Activated naive CD4-positive, alpha-beta T cell treated with anti-CD3 and anti-CD28 coated beads for 36 hours (primary cell): ENCODE results near the gene DGKD. TPM values are rescaled to one million over a fixed set of nuclear protein-coding genes. Genes with fewer than 3 reads are reported as not detected.

ENCODE experiments used
- CTCF ChIA-PET: fragments of 350-600 bp; sonication (Branson Sonifier 250); formaldehyde crosslinking; loops from one replicate; lab custom pipeline; 2021; ENCODE audit warnings: antibody characterized with exemption; lab: Charles Lee
- DNase-seq: peaks from one replicate; pipeline ENCODE4 v3.0.0-alpha.2; 2020
- H3K27ac Mint-ChIP-seq: one replicate; pipeline ENCODE4 v1.8.0; 2021; ENCODE audit warnings: mild to moderate bottlenecking, mixed read lengths
- H3K27me3 Mint-ChIP-seq: one replicate; pipeline ENCODE4 v1.8.0; 2021; ENCODE audit warnings: low read depth, mixed read lengths
- H3K36me3 Mint-ChIP-seq: one replicate; pipeline ENCODE4 v1.8.0; 2021; ENCODE audit warnings: low read depth, mixed read lengths
- H3K4me1 Mint-ChIP-seq: one replicate; pipeline ENCODE4 v1.8.0; 2021; ENCODE audit warnings: low read depth, mixed read lengths
- H3K4me3 Mint-ChIP-seq: one replicate; pipeline ENCODE4 v1.8.0; 2021; ENCODE audit warnings: mild to moderate bottlenecking, moderate library complexity, mixed read lengths
- H3K9me3 Mint-ChIP-seq: one replicate; pipeline ENCODE4 v1.8.0; 2021; ENCODE audit warnings: mixed read lengths
- intact Hi-C: fragments of 100-400 bp; cut with micrococcal nuclease; formaldehyde crosslinking; loops from one replicate; pipeline ENCODE4 v1.15.1; 2023
- total RNA-seq, 2 experiments: library from RNA; stranded (reverse); gene quantifications; one replicate each; pipeline ENCODE4 v1.2.3, GENCODE V29; 2021

The DGKD gene
- total RNA-seq, 2 experiments from 2014 or later: 68.9 to 72.3 TPM

DNA sequence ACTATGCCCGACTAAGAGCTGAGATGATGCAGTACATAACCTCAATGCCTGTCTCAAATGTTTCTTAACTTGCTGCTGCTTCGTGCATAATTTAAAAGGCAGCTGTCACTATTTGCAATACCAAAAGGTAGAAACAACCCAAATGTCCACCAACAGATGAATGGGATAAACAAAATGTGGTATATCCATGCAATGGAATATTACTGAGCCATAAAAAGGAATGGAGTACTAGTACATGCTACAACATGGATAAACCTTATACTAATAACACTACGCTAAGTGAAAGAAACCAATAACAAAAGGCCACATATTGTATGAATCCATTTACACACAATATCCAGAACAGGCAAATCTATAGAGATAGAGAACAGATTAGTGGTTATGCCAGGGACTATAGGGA, 13.0 kb upstream of the DGKD start:
- CTCF ChIA-PET: no interaction called here
- no peaks in the 10 kb centered on the region for H3K36me3 Mint-ChIP-seq
- DNase-seq: no peak
- no peak overlapping the region for H3K27ac Mint-ChIP-seq
- intact Hi-C loops: no loop called here
- no peak overlapping the region for H3K4me3 Mint-ChIP-seq
- H3K27me3 Mint-ChIP-seq: no peaks in the 10 kb centered on the region
- H3K9me3 Mint-ChIP-seq: no peaks in the 10 kb centered on the region
- peaks cover 7% of the 10 kb centered on the region for H3K4me1 Mint-ChIP-seq

DNA sequence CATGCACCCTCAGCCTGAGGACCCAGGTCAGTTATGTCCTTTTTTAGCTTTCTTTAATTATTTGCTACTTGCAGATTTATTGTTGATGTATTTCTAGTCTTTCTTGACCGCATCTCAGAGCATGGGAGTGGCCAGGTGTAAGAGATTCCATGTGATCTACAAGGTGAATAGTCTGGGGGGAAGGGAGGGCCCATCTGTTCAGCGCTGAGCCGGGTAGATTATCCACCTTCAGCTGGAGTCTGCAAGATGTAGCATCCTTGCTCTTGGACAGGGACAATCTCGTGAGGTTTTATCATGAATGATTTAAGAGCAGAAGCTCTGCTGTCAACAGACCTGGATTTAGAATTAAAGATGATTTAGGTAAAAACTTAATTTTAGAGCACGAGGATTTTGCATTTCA, 12.0 kb upstream of the DGKD start:
- CTCF ChIA-PET: interaction anchor here (0.7 to 1.3 kb wide), 5 partner anchors 12 to 263 kb away, joined by 3 to 5 read pairs (median 3); partner anchors contain the start of gene DGKD
- Mint-ChIP-seq H3K4me1 (peaks cover 7% of the 10 kb centered on the region), H3K27ac (no peak overlapping the region), H3K9me3 (no peaks in the 10 kb centered on the region), H3K27me3 (no peaks in the 10 kb centered on the region), H3K36me3 (no peaks in the 10 kb centered on the region), H3K4me3 (no peak overlapping the region)
- no peak for DNase-seq
- intact Hi-C loops: no loop called here

DNA sequence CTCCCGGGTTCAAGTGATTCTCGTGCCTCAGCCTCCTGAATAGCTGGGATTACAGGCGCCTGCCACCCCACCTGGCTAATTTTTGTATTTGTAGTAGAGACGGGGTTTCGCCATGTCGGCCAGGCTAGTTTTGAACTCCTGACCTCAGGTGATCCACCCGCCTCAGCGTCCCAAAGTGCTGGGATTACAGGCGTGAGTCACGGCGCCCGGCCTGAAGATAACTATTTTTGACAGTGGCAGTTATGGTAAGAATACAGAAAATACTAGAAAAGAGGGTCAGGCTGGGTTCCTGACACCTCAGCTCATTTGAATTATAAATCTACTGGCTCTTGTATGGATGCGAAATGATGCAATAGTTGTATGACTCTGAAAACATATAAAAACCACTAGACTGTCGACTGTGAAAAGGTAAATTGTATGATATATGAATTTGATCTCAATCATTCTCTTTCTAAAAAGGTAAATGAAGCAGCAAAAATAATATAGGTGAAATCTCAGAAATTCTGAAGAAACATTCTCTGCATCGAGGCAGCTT, 11.1 kb upstream of the DGKD start:
- H3K27ac Mint-ChIP-seq: no peak overlapping the region
- CTCF ChIA-PET: interaction anchor here (1.0 to 1.3 kb wide), 2 partner anchors 11 to 71 kb away, joined by 3 to 5 read pairs; partner anchors contain the start of gene DGKD
- H3K4me1 Mint-ChIP-seq: peaks cover 7% of the 10 kb centered on the region

GRCh38 chr2:233346376-233346775, 7.9 kb upstream of the DGKD start:
- no peak for DNase-seq
- no peak overlapping the region for H3K4me3 Mint-ChIP-seq
- CTCF ChIA-PET: interaction anchor here (0.6 to 0.9 kb wide), 2 partner anchors 26 to 517 kb away, joined by 3 to 4 read pairs; no protein-coding TSS in a partner anchor

More for the DNA sequence above, 11.1 kb upstream of the DGKD start:
- Mint-ChIP-seq H3K27me3 (no peaks in the 10 kb centered on the region), H3K36me3 (no peaks in the 10 kb centered on the region), H3K9me3 (no peaks in the 10 kb centered on the region), H3K4me3 (no peak overlapping the region)
- intact Hi-C loops: no loop called here
- DNase-seq: no peak

GRCh38 chr2:233346930-233347329, 7.4 kb upstream of the DGKD start:
- Mint-ChIP-seq H3K27me3 (no peaks in the 10 kb centered on the region), H3K4me3 (no peak overlapping the region), H3K27ac (no peak overlapping the region), H3K4me1 (peaks cover 19% of the 10 kb centered on the region), H3K9me3 (no peaks in the 10 kb centered on the region), H3K36me3 (no peaks in the 10 kb centered on the region)
- DNase-seq: no peak
- intact Hi-C loops: no loop called here
- CTCF ChIA-PET: interaction anchor here (0.7 kb wide), 1 partner anchor 58 kb away, joined by 3 read pairs; no protein-coding TSS in a partner anchor

More at GRCh38 chr2:233346376-233346775, 7.9 kb upstream of the DGKD start:
- intact Hi-C loops: no loop called here
- Mint-ChIP-seq H3K9me3 (no peaks in the 10 kb centered on the region), H3K27ac (no peak overlapping the region), H3K4me1 (peaks cover 18% of the 10 kb centered on the region), H3K27me3 (no peaks in the 10 kb centered on the region), H3K36me3 (no peaks in the 10 kb centered on the region)

GRCh38 chr2:233349005-233349998, 5.0 kb upstream of the DGKD start:
- Mint-ChIP-seq H3K4me1 (peaks cover 26% of the 10 kb centered on the region), H3K4me3 (no peak overlapping the region), H3K9me3 (no peaks in the 10 kb centered on the region), H3K27me3 (no peaks in the 10 kb centered on the region), H3K36me3 (no peaks in the 10 kb centered on the region), H3K27ac (no peak overlapping the region)
- intact Hi-C loops: no loop called here
- CTCF ChIA-PET: interaction anchor here (0.7 to 1.1 kb wide), 2 partner anchors 30 to 86 kb away, joined by 3 read pairs; no protein-coding TSS in a partner anchor
- DNase-seq: no peak

DNA sequence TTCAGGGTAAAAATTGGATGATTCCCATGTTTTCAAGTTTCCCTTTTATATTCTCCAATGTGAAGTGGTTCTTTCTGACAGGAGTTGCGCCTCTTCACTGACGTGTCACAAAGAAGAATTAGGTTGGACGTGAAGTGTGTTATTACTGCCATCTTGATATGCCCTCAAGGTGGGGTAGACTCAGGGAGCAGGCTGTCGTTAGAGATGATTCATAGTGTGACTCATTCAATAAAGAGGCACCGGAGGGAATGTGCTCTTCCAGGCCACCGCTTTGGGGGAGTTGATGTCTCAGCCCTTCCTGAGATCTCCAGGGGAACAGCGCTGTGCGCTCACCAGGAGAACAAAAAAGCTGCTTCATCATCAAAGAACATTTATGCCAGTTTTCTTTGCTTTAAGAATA, 3.6 kb upstream of the DGKD start:
- Mint-ChIP-seq H3K4me3 (no peak overlapping the region), H3K27me3 (no peaks in the 10 kb centered on the region), H3K27ac (no peak overlapping the region), H3K36me3 (peaks cover under 1% of the 10 kb centered on the region), H3K9me3 (no peaks in the 10 kb centered on the region), H3K4me1 (peaks cover 32% of the 10 kb centered on the region)
- CTCF ChIA-PET: interaction anchor here (1.1 to 1.9 kb wide), 2 partner anchors 28 to 92 kb away, joined by 3 to 4 read pairs; no protein-coding TSS in a partner anchor
- intact Hi-C loops: loop anchor here (2.0 to 10.0 kb wide), 5 partner anchors 20 to 504 kb away; partner anchors contain the start of genes HJURP and USP40
- DNase-seq: peak; percentile 44

DNA sequence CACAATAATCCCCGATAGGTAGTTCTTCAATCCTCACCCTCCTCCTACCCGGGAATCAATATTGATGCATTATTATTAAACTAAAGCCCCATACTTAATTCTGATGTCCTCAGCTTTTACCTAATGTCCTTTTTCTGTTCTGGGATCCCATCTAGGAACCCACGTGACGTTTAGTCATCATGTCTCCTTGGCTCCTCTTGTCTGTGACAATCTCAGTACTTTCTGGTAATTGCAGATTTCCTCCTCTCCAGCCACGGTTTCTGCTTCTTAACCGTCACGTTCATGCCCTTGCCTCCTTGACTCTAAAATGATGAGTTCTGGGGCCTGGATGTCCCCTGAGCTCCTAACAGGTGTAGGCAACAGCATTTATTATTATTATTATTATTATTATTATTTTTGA, 2.9 kb upstream of the DGKD start:
- no peaks in the 10 kb centered on the region for H3K9me3 Mint-ChIP-seq
- intact Hi-C loops: loop anchor here (2.0 to 10.0 kb wide), 5 partner anchors 21 to 503 kb away; partner anchors contain the start of genes HJURP and USP40
- no peak overlapping the region for H3K27ac Mint-ChIP-seq
- H3K4me3 Mint-ChIP-seq: no peak overlapping the region
- peaks cover 6% of the 10 kb centered on the region for H3K36me3 Mint-ChIP-seq
- peaks cover 39% of the 10 kb centered on the region for H3K4me1 Mint-ChIP-seq
- no peak for DNase-seq
- H3K27me3 Mint-ChIP-seq: no peaks in the 10 kb centered on the region
- CTCF ChIA-PET: interaction anchor here (1.9 kb wide), 1 partner anchor 92 kb away, joined by 4 read pairs; no protein-coding TSS in a partner anchor

GRCh38 chr2:233352141-233352842, 2.0 kb upstream of the DGKD start:
- CTCF ChIA-PET: interaction anchor here (1.9 kb wide), 1 partner anchor 91 kb away, joined by 4 read pairs; no protein-coding TSS in a partner anchor
- no peaks in the 10 kb centered on the region for H3K27me3 Mint-ChIP-seq
- H3K4me1 Mint-ChIP-seq: peaks cover 48% of the 10 kb centered on the region
- H3K4me3 Mint-ChIP-seq: no peak overlapping the region
- H3K27ac Mint-ChIP-seq: no peak overlapping the region
- DNase-seq: no peak
- peaks cover 12% of the 10 kb centered on the region for H3K36me3 Mint-ChIP-seq
- intact Hi-C loops: loop anchor here (5.0 to 10.0 kb wide), 4 partner anchors 50 to 503 kb away; partner anchors contain the start of genes HJURP and USP40
- H3K9me3 Mint-ChIP-seq: no peaks in the 10 kb centered on the region

- H3K27me3 Mint-ChIP-seq: no peaks in the 10 kb centered on the region
- no peak overlapping the region for H3K27ac Mint-ChIP-seq
- peaks cover 56% of the 10 kb centered on the region for H3K4me1 Mint-ChIP-seq
- no peak for DNase-seq
- CTCF ChIA-PET: interaction anchor here (0.6 to 2.2 kb wide), 7 partner anchors 10 to 451 kb away, joined by 3 to 7 read pairs (median 4); no protein-coding TSS in a partner anchor
- intact Hi-C loops: loop anchor here (1.0 to 10.0 kb wide), 5 partner anchors 49 to 502 kb away; partner anchors contain the start of genes HJURP and USP40
- H3K4me3 Mint-ChIP-seq: peak overlapping the region; percentile 87
- no peaks in the 10 kb centered on the region for H3K9me3 Mint-ChIP-seq
- H3K36me3 Mint-ChIP-seq: peaks cover 12% of the 10 kb centered on the region
These were observed 1.1 kb upstream of the DGKD start for GRCh38 chr2:233353101-233353768.

DNA sequence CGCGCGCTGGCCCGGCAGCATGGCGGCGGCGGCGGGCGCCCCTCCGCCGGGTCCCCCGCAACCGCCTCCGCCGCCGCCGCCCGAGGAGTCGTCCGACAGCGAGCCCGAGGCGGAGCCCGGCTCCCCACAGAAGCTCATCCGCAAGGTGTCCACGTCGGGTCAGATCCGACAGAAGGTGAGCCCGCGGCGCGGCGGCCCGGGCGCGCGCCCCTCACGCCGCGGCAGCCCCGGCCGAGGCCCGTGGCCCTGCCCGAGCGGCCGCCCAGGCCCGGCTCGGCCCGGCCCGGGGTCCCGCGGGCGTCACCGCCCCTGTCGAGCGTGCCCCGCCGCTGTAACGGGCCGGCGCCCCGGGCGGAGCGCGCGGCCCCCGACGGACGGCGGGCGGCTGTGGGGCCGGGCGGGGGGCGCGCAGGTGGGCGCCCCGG, 218 bp downstream of the DGKD start:
- H3K27me3 Mint-ChIP-seq: no peaks in the 10 kb centered on the region
- H3K4me3 Mint-ChIP-seq: peak overlapping the region; percentile 40
- intact Hi-C loops: loop anchor here (2.0 to 10.0 kb wide), 5 partner anchors 30 to 500 kb away; partner anchors contain the start of genes HJURP and USP40
- H3K4me1 Mint-ChIP-seq: peaks cover 65% of the 10 kb centered on the region
- H3K36me3 Mint-ChIP-seq: peaks cover 16% of the 10 kb centered on the region
- H3K9me3 Mint-ChIP-seq: no peaks in the 10 kb centered on the region
- DNase-seq: no peak
- no peak overlapping the region for H3K27ac Mint-ChIP-seq
- CTCF ChIA-PET: interaction anchor here (1.2 to 2.2 kb wide), 4 partner anchors 12 to 65 kb away, joined by 3 to 7 read pairs (median 4); no protein-coding TSS in a partner anchor
